Measurements from ENCODE around the gene ANP32B.

DNA sequence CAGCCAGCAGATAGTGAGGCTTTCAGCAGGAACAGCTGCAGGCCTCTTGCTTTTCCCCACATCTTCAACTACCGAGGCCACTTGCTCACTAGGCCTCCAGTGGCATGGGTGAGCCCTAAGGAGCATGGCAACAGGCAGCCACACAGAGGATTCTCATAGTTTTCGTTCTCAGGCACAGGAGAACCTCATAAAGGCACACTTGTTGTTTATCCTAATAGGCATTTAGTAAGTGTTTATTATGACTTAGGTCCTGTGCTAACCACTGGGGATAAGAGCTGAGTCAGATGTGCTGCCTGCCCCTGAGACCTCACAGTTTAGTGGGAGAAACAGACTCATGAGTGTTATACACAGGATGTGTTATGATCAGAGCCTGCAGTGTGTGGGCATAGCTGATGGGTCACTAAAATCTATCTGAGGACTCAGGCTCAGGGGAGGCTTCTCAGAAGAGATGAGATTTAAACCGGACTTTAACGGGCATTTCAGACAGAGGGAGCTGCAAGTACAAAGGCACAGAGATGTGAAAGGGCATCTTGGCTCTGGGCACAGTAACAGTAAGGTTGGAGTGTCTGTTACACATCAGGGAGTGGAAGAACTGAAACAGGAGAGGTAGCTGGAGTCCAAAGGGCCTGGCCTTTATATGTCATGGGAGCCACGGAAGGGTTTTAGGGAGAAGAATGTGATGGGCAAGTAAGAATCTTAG is 24.2 kb upstream of the ANP32B start:
- TF ChIP-seq CTCF (IDR thresholded peaks at IDR 0.05; ENCODE audit: low read length): no peak
- no peak for TF ChIP-seq EZH2 (IDR thresholded peaks at IDR 0.05; ENCODE audit: borderline replicate concordance, low read length)

Data from OCI-LY1 (cell line).